Measurements from ENCODE around the gene NFIX. TPM values are rescaled to one million over a fixed set of nuclear protein-coding genes. Genes with fewer than 3 reads are reported as not detected.

NFIX gene
- total and polyA plus RNA-seq, 2 of the 13 experiments (the other 11 are each of a cell fraction or from before 2014, with no cell fraction given), result 3.4 to 5.4 TPM

DNA sequence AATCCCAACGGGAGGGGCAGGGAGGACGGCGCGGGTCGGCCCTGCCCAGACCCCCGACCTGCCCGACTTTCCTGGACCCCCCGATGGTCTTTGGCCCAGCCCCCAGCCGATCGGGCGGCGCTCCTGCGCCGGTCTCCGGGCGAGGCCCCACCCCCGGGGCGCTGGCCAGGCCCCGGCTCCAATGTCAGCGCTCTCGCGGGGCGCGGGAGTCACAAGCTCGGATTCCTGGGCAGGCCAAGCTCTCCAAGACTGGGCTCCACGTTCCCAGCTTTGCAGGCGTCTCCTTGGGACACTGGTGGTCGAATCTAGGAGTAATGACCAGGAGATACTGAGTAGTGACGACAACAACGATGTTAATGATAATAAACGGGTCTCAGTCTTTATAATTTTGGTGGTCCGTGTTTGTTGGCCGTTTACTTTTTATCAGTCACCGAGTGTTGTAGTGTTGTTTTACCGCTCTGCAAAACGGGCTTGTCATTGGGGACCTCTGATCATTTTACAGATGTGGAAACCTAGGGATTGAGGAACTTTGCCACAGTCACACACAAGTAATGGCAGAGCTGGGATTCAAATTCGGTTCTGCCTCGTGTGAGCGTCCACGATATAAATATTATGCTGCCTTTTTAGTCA, 49.1 kb upstream of the NFIX start (continued):
- TF ChIP-seq, protein P1, sequence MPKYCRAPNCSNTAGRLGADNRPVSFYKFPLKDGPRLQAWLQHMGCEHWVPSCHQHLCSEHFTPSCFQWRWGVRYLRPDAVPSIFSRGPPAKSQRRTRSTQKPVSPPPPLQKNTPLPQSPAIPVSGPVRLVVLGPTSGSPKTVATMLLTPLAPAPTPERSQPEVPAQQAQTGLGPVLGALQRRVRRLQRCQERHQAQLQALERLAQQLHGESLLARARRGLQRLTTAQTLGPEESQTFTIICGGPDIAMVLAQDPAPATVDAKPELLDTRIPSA (CRISPR knock-in tag; IDR thresholded peaks at IDR 0.05; ENCODE audit: borderline replicate concordance), result no peak
- TF ChIP-seq GABPB1 (CRISPR knock-in tag; IDR thresholded peaks at IDR 0.05), result no peak
- no peak for TF ChIP-seq KAT8 (CRISPR knock-in tag; IDR thresholded peaks at IDR 0.05)
- TF ChIP-seq HNRNPUL1 (IDR thresholded peaks at IDR 0.05; ENCODE audit: low read depth, low read length), result no peak
- TF ChIP-seq CBFB (CRISPR knock-in tag; IDR thresholded peaks at IDR 0.05), result no peak
- TF ChIP-seq ARNT2 (CRISPR knock-in tag; IDR thresholded peaks at IDR 0.05; ENCODE audit: low read depth), result no peak
- no peak for TF ChIP-seq RFX3 (CRISPR knock-in tag; IDR thresholded peaks at IDR 0.05)
- TF ChIP-seq, protein P2, sequence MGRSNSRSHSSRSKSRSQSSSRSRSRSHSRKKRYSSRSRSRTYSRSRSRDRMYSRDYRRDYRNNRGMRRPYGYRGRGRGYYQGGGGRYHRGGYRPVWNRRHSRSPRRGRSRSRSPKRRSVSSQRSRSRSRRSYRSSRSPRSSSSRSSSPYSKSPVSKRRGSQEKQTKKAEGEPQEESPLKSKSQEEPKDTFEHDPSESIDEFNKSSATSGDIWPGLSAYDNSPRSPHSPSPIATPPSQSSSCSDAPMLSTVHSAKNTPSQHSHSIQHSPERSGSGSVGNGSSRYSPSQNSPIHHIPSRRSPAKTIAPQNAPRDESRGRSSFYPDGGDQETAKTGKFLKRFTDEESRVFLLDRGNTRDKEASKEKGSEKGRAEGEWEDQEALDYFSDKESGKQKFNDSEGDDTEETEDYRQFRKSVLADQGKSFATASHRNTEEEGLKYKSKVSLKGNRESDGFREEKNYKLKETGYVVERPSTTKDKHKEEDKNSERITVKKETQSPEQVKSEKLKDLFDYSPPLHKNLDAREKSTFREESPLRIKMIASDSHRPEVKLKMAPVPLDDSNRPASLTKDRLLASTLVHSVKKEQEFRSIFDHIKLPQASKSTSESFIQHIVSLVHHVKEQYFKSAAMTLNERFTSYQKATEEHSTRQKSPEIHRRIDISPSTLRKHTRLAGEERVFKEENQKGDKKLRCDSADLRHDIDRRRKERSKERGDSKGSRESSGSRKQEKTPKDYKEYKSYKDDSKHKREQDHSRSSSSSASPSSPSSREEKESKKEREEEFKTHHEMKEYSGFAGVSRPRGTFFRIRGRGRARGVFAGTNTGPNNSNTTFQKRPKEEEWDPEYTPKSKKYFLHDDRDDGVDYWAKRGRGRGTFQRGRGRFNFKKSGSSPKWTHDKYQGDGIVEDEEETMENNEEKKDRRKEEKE (IDR thresholded peaks at IDR 0.05), result no peak
- TF ChIP-seq MXI1 (IDR thresholded peaks at IDR 0.05; ENCODE audit: borderline replicate concordance, low read depth, low read length), result peak; percentile 9; the same call in 1 of the 3 replicates
- TF ChIP-seq FOXK1 (CRISPR knock-in tag; IDR thresholded peaks at IDR 0.05; ENCODE audit: borderline replicate concordance, low read depth), result no peak
- no peak for TF ChIP-seq ZNF7 (CRISPR knock-in tag; IDR thresholded peaks at IDR 0.05)
- TF ChIP-seq XBP1 (CRISPR knock-in tag; IDR thresholded peaks at IDR 0.05), result no peak
- TF ChIP-seq MIXL1 (CRISPR knock-in tag; IDR thresholded peaks at IDR 0.05), result no peak
- TF ChIP-seq ZNF24 (IDR thresholded peaks at IDR 0.05), result no peak
- TF ChIP-seq MAFK (conservative IDR thresholded peaks at IDR 0.05 in 1 of 2, IDR thresholded peaks at IDR 0.05 in 1 of 2; ENCODE audit: low read length in 2 of 2), result no peak
- TF ChIP-seq SNRNP70 (IDR thresholded peaks at IDR 0.05; ENCODE audit: low read depth, low read length), result no peak
- TF ChIP-seq, protein P3, sequence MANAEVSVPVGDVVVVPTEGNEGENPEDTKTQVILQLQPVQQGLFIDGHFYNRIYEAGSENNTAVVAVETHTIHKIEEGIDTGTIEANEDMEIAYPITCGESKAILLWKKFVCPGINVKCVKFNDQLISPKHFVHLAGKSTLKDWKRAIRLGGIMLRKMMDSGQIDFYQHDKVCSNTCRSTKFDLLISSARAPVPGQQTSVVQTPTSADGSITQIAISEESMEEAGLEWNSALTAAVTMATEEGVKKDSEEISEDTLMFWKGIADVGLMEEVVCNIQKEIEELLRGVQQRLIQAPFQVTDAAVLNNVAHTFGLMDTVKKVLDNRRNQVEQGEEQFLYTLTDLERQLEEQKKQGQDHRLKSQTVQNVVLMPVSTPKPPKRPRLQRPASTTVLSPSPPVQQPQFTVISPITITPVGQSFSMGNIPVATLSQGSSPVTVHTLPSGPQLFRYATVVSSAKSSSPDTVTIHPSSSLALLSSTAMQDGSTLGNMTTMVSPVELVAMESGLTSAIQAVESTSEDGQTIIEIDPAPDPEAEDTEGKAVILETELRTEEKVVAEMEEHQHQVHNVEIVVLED (CRISPR knock-in tag; IDR thresholded peaks at IDR 0.05; ENCODE audit: borderline replicate concordance), result no peak
- TF ChIP-seq ZNF83 (CRISPR knock-in tag; IDR thresholded peaks at IDR 0.05; ENCODE audit: borderline replicate concordance), result no peak
- TF ChIP-seq FOSL1 (CRISPR knock-in tag; IDR thresholded peaks at IDR 0.05; ENCODE audit: borderline replicate concordance), result no peak
- TF ChIP-seq ZNF263 (CRISPR knock-in tag; IDR thresholded peaks at IDR 0.05), result no peak
- TF ChIP-seq ZNF589 (CRISPR knock-in tag; conservative IDR thresholded peaks at IDR 0.05), result no peak
- TF ChIP-seq KAT2B (IDR thresholded peaks at IDR 0.05; ENCODE audit: borderline replicate concordance, low read depth, low read length), result no peak
- TF ChIP-seq ETV6 (CRISPR knock-in tag; conservative IDR thresholded peaks at IDR 0.05), result no peak
- TF ChIP-seq, protein P4, sequence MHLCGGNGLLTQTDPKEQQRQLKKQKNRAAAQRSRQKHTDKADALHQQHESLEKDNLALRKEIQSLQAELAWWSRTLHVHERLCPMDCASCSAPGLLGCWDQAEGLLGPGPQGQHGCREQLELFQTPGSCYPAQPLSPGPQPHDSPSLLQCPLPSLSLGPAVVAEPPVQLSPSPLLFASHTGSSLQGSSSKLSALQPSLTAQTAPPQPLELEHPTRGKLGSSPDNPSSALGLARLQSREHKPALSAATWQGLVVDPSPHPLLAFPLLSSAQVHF (CRISPR knock-in tag; IDR thresholded peaks at IDR 0.05), result 0 out of 2 replicates have a peak, but pooled peaks have one; percentile 16
- TF ChIP-seq RORA (CRISPR knock-in tag; IDR thresholded peaks at IDR 0.05), result peak; percentile 63; the same call in 1 of the 2 replicates
- no peak for TF ChIP-seq ZNF562 (CRISPR knock-in tag; IDR thresholded peaks at IDR 0.05; ENCODE audit: borderline replicate concordance)
- peak; percentile 92 for TF ChIP-seq ZNF3 (CRISPR knock-in tag; IDR thresholded peaks at IDR 0.05)
- no peak for TF ChIP-seq ZNF224 (CRISPR knock-in tag; IDR thresholded peaks at IDR 0.05)
